GM12873 (cell line): Measurements from ENCODE around the gene ARPC4.

Experiments used
- CTCF ChIP-seq: IDR thresholded peaks from 2 replicates; pipeline ENCODE4 v1.5.1; 2012; ENCODE audit warnings: low read depth, mild to moderate bottlenecking, moderate library complexity, low read length, control low read depth; ENCODE audit not compliant: insufficient read depth; ENCODE audit errors: missing control alignments

ARPC4 gene

GRCh38 chr3:9776896-9777693 is 15.8 kb upstream of the ARPC4 start:
- TF ChIP-seq CTCF: no peak

- TF ChIP-seq CTCF: no peak
Observed at GRCh38 chr3:9777694-9778021, 15.2 kb upstream of the ARPC4 start.

- no peak for TF ChIP-seq CTCF
Observed at GRCh38 chr3:9778143-9779074, 14.5 kb upstream of the ARPC4 start.

- no peak for TF ChIP-seq CTCF
Observed at GRCh38 chr3:9779075-9779593, 13.7 kb upstream of the ARPC4 start.

- TF ChIP-seq CTCF: no peak
Observed at GRCh38 chr3:9779721-9780457, 13.0 kb upstream of the ARPC4 start.

GRCh38 chr3:9780458-9780812 is 12.4 kb upstream of the ARPC4 start:
- no peak for TF ChIP-seq CTCF
